Adrenal gland (tissue), 12 donors: Measurements from ENCODE around the gene ST13. TPM values are rescaled to one million over a fixed set of nuclear protein-coding genes. Genes with fewer than 3 reads are reported as not detected.

Experiments
- DNase-seq, 7 donors: peaks; one replicate each; pipeline ENCODE4 v3.0.0-alpha.2; 2019 to 2020
- H3K27ac ChIP-seq, 5 donors: fragments of 200-600 bp; sonication (generic) in 4 of 5; 1 replicate in 3 of 5; 2 replicates in 2 of 5; pipeline versions ENCODE4 v1.5.1 to v1.8.0; 2016 to 2020; ENCODE audit warnings: mild to moderate bottlenecking in 1 of 5
- H3K27me3 ChIP-seq: fragments of 200-600 bp; 2 replicates; pipeline ENCODE4 v1.8.0; 2021
- H3K36me3 ChIP-seq, 2 donors: fragments of 200-600 bp; replicated peaks in 1 of 2; 1 replicate in 1 of 2; 2 replicates in 1 of 2; pipeline versions ENCODE4 v1.5.1 to v1.8.0; 2018 to 2022
- H3K4me1 ChIP-seq, 2 donors: fragments of 200-600 bp; replicated peaks in 1 of 2; 1 replicate in 1 of 2; 2 replicates in 1 of 2; pipeline versions ENCODE4 v1.5.1 to v1.8.0; 2018 to 2021
- H3K4me3 ChIP-seq, 4 donors: fragments of 200-600 bp; sonication (generic) in 3 of 4; one replicate each; pipeline ENCODE4 v1.5.1; 2016 to 2018
- H3K9me3 ChIP-seq, 3 donors: fragments of 200-600 bp; sonication (generic) in 1 of 3; replicated peaks in 1 of 3; 1 replicate in 2 of 3; 2 replicates in 1 of 3; pipeline versions ENCODE4 v1.5.1 to v1.8.0; 2016 to 2021
- POLR2A ChIP-seq, 2 donors: fragments of 450-650 bp; IDR thresholded peaks; one replicate each; pipeline ENCODE4 v1.6.1; 2017; ENCODE audit warnings: antibody characterized with exemption in 2 of 2, mild to moderate bottlenecking in 2 of 2, moderate library complexity in 1 of 2
- WGBS, 4 donors: extraction: QIAGEN DNeasy Blood & Tissue Kit in 2 of 4; methylation state at CpG; one replicate each; pipeline versions ENCODE4 v1.1.5 to v1.1.7; 2013 to 2017; 5-methylcytosine and 5-hydroxymethylcytosine counted together
- intact Hi-C, 2 donors: fragments of 100-400 bp; cut with DNase I; formaldehyde crosslinking; loops; one replicate each; pipeline versions ENCODE4 v1.14.1 to v1.15.0; 2022 to 2023
- polyA plus RNA-seq, 3 donors: library from polyadenylated mRNA; stranded (reverse); fragments of 200-250 nt in 2 of 3; fragments of 350-450 nt in 1 of 3; fragmentation: Illumina TruSeq in 1 of 3; extraction: RNeasy Lipid Tissue Mini Kit (QIAGEN cat#74804) in 1 of 3; gene quantifications; one replicate each; pipeline ENCODE4 v1.2.3, GENCODE V29; 2013 to 2014
- total RNA-seq, 9 donors: library from RNA; depleted of rRNA in 4 of 9; stranded (reverse); fragments of >200 nt in 4 of 9; fragments of 120-200 nt in 1 of 9; fragmentation: NEBNext Ultra II Directional in 1 of 9; extraction: Animal tissue kit (Norgen Biotek cat#: 25700) in 1 of 9; gene quantifications; one replicate each; pipeline versions ENCODE4 v1.1.0 to v1.2.4, GENCODE V29; 2013 to 2023
- TF ChIP-seq, protein P1 (sequence below), 6 experiments: fragments of 450-650 bp in 4 of 6; fragments of 200-600 bp in 2 of 6; sonication (generic) in 1 of 6; IDR thresholded peaks; 1 replicate in 5 of 6; 2 replicates in 1 of 6; pipeline versions ENCODE4 v1.5.1 to v1.8.0; 2016 to 2021; ENCODE audit warnings: antibody characterized with exemption in 6 of 6, mild to moderate bottlenecking in 2 of 6, moderate library complexity in 1 of 6
- donor health status: healthy with polysubstance abuse.
- donor health status: Bipolar disorder and iron deficiency.
- donor health status: DM: yes; HTN: yes; CAD: no.
- donor health status: DM: no; HTN: no; CAD: no.
- donor health status: DM: no; HTN: no; CAD: no.
- donor health status: DM: yes; HTN: yes; CAD: no.

Gene ST13
- total and polyA plus RNA-seq, 12 donors: 61.5 to 575 (median 242) TPM

DNA sequence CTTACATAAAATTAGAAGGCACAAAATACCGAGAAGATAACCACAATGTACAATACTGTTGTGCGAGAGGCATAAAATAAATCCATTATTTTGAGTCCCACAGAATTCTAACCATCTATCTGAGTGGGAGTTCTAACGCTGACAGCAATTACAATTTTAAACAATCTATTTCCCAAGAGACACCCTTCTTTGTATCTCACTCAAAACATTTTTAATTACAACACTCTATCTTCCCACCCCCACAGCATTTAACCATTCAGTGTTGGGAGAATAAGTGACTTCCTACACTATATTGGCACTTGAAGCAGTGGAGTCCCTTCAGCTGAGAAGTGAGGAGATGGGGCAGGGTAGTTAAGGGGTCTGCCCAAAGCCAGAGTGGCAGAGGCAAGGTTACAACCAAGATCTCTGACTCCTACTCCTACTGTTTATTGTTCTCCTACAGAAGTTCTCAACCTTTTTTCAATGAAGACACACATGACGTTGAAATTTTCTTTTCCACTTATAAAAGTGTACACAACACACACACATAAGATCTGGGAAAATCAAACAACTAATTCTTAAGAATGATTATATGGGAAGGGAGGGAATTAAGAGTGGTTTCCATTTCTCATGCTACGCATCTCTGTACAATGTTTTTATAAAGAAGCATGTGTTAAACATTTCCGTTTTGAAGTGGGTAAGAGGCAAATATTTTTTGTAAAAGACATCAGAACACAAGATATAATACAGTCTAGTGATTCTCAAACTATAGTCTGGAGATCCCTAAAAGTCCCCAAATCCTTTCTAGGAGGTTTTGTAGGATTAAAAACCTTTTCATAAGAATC lies 48.2 kb downstream of the ST13 start:
- Histone ChIP-seq H3K27ac (no peak overlapping the region), H3K36me3 (no peaks in the 10 kb centered on the region), H3K27me3 (no peaks in the 10 kb centered on the region), H3K9me3 (no peaks in the 10 kb centered on the region), H3K4me1 (peaks cover 0 to 7% of the 10 kb centered on the region in 2 donors), H3K4me3 (no peak overlapping the region)
- intact Hi-C loops: no loop called here
- DNase-seq: no peak
- WGBS, 4 donors: 68 to 83% (median 72%) methylated on average over 6 of the region's 6 CpGs
- TF ChIP-seq, protein P1, sequence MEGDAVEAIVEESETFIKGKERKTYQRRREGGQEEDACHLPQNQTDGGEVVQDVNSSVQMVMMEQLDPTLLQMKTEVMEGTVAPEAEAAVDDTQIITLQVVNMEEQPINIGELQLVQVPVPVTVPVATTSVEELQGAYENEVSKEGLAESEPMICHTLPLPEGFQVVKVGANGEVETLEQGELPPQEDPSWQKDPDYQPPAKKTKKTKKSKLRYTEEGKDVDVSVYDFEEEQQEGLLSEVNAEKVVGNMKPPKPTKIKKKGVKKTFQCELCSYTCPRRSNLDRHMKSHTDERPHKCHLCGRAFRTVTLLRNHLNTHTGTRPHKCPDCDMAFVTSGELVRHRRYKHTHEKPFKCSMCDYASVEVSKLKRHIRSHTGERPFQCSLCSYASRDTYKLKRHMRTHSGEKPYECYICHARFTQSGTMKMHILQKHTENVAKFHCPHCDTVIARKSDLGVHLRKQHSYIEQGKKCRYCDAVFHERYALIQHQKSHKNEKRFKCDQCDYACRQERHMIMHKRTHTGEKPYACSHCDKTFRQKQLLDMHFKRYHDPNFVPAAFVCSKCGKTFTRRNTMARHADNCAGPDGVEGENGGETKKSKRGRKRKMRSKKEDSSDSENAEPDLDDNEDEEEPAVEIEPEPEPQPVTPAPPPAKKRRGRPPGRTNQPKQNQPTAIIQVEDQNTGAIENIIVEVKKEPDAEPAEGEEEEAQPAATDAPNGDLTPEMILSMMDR (IDR thresholded peaks at IDR 0.05): no peak
- no peak for TF ChIP-seq POLR2A (IDR thresholded peaks at IDR 0.05)

DNA sequence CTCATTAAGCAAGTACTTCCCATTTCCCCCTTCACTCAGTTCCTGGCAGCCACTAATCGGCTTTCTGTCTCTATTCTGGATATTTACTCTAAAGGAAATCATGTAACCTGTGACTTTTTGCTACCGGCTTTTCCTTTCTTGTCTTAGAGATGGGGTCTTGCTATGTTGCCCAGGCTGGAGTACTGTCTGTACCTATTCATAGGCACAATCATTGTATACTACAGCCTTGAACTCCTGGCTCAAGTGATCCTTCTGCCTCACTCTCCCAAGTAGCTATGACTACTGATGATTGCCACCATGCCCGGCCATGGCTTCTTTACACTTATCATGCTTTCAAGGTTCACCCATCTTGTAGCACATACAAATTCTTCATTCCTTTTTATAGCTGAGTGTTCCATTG lies 49.7 kb downstream of the ST13 start:
- 76 to 84% (median 79%) methylated on average over 3 of the region's 3 CpGs for WGBS, 4 donors
- intact Hi-C loops: no loop called here
- no peak overlapping the region for H3K4me3 ChIP-seq
- no peaks in the 10 kb centered on the region for H3K27me3 ChIP-seq
- H3K36me3 ChIP-seq: no peaks in the 10 kb centered on the region
- TF ChIP-seq, protein P1 (IDR thresholded peaks at IDR 0.05): no peak
- no peak for TF ChIP-seq POLR2A (IDR thresholded peaks at IDR 0.05)
- H3K4me1 ChIP-seq: peaks cover 0 to 7% of the 10 kb centered on the region in 2 donors
- no peak for DNase-seq
- H3K9me3 ChIP-seq: no peaks in the 10 kb centered on the region
- no peak overlapping the region for H3K27ac ChIP-seq

DNA sequence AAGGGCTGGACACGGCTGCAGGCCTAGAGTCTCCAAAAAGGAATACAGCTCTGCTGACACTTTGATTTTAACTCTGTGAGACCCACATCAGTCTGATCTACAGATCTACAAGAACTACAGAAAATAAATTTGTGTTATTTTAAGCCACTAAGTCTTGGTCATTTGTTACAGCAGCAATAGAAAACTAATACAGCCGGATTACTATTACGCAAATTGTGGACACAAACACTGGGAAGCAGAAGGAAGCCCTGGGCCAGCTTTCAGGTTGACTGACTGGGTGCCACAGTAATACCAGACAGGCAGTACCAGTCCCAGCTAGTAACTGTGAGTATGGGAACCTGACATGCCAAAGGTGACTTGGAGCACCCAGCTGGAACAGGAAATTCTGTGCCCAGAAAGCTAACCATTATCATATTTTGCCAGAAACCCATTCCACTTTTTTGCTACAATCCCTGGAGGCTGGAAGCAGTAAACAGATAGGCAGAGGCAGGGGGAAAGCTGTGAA lies 50.7 kb downstream of the ST13 start:
- no peak for DNase-seq
- intact Hi-C loops: no loop called here
- 95 to 98% (median 96%) methylated on average over 3 of the region's 3 CpGs for WGBS, 4 donors
- TF ChIP-seq POLR2A (IDR thresholded peaks at IDR 0.05): no peak
- no peak overlapping the region for H3K4me3 ChIP-seq
- H3K27ac ChIP-seq: no peak overlapping the region
- H3K9me3 ChIP-seq: no peaks in the 10 kb centered on the region
- H3K27me3 ChIP-seq: no peaks in the 10 kb centered on the region
- H3K36me3 ChIP-seq: no peaks in the 10 kb centered on the region
- H3K4me1 ChIP-seq: peaks cover 0 to 7% of the 10 kb centered on the region in 2 donors

DNA sequence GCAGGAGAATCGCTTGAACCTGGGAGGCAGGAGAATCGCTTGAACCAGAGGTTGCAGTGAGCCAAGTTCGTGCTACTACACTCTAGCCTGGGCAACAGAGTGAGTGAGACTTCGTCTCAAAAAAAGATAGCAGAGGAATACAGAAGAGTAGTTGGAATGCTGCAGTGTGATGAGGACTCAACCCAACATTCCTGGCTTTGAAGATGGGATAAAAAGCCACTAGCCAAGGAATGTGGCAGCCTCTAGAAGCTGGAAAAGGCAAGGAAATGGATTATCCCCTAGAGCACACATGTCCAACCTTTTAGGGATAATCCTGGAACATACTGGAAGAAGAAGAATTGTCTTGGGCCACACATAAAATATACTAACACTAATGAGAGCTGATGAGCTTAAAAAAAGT lies 51.2 kb downstream of the ST13 start:
- Histone ChIP-seq H3K4me1 (peaks cover 0 to 12% of the 10 kb centered on the region in 2 donors), H3K27ac (no peak overlapping the region), H3K4me3 (no peak overlapping the region), H3K27me3 (no peaks in the 10 kb centered on the region), H3K9me3 (no peaks in the 10 kb centered on the region), H3K36me3 (no peaks in the 10 kb centered on the region)
- DNase-seq: no peak
- TF ChIP-seq, protein P1 (IDR thresholded peaks at IDR 0.05): no peak
- TF ChIP-seq POLR2A (IDR thresholded peaks at IDR 0.05): no peak
- 90 to 100% (median 95%) methylated on average over 4 of the region's 4 CpGs for WGBS, 4 donors
- intact Hi-C loops: no loop called here
